EL (cell line): ENCODE results near the gene AKNAD1.

Experiments used
- DNase-seq: peaks from one replicate; pipeline ENCODE4 v3.0.0-alpha.2; 2016

AKNAD1 gene

DNA sequence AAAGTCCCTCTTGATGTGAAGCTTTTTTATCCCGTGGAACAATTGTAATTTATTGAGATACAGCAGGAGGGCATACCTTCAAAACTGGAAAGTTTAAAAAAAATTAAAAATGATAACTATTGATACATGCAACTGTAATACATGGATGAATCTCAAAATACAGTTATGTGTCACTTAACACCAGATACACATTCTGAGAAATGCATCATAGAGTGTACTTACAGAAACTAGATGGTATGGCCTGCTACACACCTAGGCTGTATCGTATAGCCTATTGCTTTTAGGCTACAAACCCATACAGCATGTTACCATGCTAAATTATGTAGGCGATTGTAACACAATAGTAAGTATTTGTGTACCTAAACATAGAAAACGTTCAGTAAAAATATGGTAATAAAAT lies 7.1 kb upstream of the AKNAD1 start:
- DNase-seq, result no peak

DNA sequence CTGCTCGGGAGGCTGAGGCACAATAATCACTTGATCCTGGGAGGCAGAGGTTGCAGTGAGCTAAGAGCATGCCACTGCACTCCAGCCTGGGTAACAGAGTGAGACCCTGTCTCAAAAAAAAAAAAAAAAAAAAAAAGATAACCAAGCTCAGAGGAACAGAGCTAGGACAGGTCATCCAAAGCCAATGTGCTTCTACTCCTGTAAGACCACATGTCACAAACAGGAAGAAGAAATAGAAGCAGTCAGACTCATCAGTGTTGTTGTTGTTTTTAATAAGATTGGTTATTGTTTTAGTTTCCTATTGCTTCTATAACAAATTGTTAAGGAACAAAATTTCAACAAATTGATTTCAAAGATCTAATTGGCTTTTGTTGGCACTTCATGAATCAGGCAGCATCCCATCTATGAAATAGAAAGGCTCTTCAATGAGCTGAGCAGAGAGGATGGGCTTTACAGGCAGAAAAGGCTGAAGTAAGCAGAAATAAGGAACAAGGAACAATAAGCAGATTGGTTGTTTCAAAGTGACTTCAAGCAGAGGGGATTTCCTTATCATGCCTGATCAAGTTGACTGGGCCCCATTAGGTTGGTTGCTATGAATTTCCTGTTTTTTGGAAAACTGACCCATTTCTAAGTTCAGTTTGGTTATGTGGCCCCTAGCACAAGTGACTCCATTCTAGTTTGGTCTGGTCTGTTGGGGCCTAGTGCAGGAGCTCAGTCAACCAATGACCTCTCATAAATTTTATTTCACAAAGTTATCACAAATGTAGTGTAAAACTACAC lies 6.0 kb upstream of the AKNAD1 start:
- no peak for DNase-seq

DNA sequence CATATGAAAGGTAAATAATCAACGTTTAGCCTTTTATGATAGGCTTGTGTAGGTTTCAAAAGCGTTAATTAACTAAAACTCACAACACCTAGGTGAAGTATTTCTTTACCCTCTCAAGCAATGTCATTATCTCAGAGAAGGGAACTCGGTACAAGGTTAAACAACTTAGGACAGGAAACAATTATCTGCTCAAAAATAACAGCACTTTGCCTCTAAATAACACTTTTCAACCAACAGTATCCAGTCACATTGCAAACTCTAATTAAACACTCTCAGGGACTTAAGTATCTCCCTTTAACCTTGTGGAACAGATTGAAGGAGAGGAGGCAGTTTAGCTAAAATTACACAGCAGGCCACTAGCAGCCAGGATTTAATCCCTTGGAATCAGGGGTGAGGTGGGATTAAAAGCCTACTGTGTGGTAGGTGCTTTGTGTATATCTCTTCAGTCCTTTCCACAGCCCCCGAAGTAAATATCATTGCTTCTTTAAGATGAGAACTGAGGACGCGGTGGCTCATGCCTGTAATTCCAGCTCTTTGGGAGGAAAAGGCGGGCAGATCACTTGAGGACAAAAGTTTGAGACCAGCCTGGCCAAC lies 5.2 kb upstream of the AKNAD1 start:
- no peak for DNase-seq

DNA sequence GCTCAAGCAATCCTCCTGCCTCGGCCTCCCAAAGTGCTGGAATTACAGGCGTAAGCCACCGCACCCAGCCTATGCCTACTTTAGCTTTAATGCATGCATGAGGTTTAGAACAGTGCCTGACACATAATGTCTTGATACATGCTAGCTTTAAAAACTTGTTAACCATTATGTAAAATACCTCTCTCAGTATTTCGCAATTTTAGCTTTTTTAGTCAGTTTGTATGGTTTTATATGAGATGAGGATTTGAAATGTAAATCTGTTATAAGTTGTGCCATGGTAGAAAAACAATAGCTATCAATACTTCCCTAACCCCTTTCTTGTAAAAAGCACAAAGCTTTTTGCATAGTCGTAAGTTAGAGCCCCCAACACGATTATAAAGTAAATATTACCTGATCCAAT lies 4.7 kb upstream of the AKNAD1 start:
- DNase-seq, result no peak

DNA sequence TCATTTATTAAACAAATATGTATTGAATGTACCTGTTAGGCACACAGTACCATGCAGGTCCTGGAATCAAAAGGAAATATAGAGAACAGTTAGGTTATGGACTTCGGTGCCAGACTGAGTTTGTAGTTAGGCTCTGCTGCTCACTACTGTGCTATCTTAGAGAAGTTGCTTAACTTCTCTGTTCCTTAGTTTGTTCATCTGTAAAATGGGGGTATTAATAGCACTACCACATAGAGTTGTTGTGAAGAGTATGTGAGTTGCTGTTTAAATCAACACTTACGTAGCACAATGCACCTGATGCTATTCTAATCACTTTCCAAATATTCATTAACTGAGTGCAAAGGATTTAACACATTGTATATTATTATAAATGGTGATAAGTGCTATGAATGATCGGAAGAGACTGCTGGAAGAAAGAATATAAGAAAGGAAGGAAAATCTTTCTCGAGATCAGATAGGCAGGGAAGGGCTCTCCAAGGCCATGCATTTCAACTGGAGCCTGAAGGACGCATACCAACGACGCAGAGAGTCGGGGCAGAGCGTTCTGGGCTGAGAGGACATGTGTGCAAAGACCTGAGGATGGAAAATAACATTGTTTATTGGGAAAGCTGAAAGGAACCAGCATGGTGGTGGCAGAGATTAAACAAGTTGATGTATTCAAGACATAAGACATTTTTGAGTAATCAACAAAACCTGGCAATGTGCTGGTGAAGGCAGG lies 3.5 kb upstream of the AKNAD1 start:
- no peak for DNase-seq

DNA sequence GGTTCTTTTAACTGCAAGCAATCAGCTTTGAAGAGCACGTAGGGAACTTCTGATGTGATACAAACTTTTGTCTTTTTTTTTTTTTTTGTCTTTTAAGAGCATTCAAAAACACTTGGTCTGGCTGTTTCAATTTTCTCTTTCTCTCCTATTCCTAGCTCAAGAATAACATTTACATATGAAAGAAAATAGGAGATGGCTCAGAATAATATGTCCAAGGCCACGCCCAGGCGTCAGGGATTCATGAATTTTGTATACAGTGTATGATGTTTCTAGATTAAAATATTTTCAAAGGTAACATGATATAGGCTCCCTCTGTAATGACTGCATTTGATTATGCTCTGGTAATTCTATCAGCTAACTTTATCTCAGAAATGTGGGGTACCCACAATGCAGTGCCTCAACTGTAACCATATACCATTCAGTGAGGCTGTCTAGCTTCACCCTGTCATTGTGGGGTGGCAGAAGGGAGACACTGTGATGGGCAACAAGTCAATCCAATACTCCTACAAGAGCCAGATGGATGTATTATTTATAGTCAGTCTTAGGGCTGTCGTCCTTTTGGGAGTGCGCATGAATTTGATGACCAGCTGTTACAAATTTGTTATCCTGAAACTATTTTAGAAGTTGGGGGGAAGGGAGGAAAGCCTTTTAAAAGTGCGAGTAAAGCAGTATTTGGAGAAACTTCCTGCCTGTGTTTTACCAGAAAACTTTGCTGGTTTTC lies 1.5 kb upstream of the AKNAD1 start:
- no peak for DNase-seq

DNA sequence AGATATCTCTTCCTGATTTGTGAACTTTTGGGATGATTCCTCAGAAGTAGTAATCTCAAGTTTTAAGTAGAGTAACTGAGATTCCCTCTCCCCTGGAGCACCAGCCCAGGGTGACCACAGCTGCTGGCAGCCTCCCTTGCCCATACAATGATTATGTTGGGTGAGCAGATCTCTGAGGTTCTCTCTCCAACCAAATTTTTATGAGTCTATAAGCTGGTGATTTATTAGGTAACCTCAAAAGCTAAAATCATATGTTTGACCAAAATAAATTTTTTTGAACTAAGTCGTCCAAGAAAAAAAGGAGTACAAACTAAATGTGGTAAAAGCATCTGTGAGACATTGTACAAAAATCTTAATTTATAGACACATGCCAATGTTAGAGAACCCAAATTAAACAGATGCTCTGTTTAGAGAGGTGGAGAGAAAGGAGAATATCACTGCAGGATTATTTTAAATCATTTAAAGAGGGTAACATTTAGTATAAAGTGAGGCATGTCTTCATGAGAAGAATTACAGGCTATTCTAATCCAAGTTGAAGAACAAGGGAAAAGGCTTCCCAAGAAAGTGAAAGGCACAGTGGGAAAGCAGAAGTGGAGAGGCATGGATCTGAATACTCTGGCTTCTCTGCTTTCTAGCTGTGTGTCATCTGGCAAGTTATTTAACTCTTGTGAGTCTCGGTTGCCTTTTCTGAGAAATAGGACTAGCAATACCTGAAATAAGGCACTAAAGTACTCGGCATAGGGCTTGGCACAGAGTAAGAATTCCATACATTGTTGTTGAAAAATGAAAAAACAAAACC lies 2.5 kb downstream of the AKNAD1 start:
- DNase-seq, result peak; percentile 46

DNA sequence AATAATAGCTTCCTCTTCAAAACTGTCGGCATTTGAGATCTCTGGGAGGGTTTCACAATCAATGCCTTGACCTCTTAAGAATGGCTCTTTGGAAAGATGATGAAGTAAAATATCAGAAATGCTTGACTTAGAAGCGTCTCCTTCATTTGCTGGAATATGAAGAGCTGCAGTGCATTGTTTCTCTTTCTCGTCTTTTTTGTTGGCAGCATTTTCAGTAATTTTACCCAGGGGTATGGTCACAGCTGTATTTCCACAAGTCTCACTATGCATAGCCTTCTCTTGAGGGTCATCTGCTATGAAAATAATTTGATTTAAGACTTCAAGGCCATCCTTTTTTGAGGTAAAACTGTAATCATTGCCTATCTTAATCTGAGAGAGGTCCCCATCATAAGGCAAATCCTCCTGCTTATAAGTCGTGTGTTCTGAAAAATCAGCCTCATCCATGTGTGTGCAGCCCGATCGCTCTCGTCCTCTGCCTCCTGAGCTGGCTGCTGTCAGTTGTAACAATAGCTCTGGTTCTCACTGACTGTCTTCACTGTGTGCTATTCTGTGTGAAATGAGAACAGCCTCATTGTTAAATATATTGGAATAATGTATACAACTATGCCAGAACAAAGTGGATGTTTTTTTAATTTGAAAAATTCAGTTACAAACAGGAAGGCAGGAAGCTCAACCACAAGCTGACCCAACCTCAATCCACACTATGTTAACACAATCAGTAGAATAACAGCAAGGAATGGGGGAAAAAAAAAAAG lies 4.5 kb downstream of the AKNAD1 start:
- no peak for DNase-seq

DNA sequence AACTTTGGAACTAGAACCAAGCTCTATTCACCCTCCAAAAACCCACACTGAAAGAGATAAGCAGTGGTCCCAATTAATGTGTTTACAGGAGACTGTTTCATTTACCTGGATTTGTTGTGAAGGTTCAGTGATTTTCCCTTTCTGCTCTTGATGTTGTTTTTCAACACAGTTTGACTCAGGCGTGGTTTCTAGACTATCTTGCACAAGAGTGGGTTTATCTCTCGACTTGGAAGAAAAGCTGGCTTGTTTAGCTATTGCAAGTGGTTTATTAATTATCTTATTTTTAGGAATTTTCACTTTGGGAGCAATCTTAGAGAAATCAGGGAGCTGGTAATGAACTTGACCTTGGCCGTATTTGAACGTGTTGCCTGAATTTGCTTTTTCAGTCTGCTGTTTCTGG lies 5.3 kb downstream of the AKNAD1 start:
- DNase-seq, result no peak

DNA sequence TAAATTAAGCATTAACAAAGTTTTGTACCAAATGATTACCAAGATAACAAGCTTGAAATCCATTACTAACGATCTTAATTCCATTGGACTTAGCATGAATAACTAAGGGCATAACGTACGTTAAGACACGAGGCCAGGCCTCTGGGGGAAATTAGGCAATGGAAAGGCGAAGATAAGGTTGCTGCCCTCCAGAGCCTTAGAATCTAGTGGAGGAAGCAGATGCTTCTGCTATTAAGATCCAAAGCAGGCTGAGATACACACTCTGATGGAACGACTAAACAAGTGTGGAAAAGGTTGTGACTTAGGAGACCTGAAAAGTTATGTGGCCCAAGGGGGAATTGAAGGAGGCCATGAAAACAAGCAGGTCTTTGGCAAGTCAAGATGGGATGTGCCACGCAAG lies 6.0 kb downstream of the AKNAD1 start:
- DNase-seq, result no peak

DNA sequence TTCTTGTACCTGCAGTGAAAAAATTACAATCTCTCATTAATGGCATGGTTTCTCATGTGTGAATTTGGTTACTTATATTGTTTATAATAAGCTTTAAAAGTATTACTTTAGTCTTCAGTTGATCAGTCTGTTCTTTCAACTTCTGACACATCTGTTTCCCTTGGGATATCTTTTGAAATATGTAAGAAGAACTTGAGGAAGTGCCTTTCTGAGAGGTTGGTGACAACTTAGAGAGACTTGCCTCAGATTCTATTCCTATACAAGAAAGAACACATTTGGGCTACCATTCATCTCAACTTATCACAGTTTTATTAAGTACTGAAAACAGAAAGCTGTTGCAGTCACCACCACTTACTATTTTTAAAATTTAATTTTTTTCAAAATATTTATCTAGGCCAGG lies 8.1 kb downstream of the AKNAD1 start:
- DNase-seq, result no peak

DNA sequence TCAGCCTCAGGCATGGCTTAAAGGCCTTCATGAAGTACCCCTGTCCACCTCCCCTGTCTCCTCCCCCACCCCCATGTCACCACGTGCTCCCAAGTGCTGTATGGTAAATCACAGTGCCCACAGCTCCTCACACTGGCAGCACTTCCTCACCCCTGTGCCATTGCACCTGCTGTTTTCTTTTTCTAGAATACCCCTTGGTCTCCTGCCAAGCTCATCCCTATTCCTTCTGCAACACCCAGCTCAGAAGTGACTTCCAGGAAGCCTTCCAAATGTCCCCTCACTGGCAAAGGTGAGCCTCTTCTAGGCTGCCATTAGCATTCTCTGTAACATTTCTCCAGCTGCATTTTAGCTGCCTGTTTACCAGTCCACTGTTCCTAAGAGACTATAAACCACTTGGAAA lies 9.4 kb downstream of the AKNAD1 start:
- no peak for DNase-seq

DNA sequence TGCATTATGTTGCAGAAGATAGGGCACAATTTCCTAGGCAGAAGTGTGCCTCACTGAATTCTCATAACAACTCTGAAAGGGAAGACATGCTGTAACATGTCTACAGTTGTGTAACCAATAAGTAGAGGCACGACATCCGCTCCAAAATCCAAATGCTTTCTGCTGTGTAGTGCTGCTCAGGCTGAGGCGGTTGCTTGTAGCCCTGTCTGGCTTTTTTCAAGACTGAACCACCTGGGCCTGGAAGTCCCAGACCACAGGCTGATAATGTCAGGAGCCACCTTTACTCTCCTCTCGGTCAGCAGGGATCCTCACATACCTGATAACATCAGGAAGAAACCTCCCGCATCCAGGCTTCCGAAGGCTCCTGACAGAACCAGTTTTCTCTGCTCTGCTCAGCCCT lies 10.9 kb downstream of the AKNAD1 start:
- no peak for DNase-seq

DNA sequence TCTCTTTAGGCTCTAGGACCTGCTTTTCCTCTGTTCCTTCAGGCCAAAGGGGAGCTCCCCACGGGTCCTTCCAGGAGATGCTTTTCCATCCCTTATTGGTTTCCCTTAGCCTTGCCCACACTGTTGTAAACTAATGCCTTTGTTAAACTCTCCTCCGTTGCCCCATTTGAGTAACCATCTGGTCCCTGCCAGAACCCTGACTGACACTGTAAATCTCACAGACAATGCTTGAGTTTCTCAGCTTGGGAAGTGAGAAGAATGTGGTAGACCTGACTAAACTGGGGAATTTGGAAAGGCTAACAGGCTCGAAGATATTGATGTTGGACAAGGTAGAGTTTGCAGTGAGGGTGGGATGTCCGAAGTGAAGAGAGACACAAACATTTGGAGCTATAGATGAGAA lies 11.4 kb downstream of the AKNAD1 start:
- DNase-seq, result no peak

DNA sequence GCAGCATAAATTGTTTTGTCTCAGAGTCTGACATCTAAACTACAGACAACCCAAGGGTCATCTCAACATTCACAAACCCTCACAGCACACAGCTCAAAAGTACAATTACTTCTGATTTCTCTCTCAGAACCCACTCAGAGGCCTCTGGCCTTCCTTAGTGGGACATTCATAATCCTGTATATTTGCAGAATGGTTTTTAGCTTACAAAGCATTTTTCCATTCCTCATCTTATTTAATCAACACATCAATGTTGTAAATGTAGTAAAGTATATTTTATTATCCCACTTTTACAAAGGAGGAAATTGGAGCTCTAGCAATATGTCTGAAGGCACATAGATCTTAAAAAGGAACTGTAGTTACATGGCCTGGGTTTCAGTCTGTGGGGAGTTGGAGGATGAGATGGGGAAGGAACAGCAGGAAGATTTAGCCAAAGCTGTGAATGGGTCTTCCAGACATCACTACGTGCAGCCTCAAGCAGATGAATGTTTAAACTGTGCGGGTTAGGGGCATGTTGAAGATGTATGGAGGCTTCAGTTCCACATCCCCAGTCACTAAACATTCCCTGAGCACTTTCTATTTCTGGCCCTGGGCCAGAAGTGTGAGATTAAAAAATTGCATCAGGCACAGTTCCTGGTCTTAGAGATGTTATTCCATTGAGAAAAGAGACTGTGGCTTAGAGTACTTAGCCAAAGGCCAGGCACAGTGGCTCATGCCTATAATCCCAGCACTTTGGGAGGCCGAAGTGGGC lies 13.3 kb downstream of the AKNAD1 start:
- no peak for DNase-seq

DNA sequence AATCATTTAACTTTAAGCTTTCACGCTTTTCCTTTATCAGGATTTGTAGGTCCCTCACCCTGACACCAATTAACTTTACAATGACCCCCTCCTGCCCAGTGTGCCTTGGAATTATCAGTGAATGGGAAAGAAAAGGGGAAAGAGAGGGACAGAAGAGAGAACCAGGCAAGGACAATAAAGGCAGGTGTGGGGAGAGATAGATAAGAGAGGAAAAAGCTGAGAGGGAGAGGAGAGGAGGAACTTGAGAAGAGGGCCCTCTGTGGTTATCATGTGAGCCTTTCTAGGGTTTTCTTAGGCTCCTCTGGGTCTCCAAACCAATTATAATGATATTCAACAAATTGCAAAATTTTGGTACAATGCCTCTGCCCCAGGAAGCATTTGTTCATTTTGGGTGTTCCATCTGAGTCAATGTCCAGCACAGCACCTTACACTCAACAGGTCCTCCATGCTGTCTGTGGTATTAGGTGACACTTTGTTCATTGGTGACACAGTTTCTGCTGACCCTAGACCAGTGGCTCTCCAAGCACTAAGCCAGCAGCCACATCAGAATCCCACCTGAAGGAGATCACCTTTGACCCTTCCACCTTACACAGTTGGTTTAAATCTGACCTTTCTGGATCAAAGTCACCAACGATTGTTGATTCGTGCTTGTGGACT lies 14.2 kb downstream of the AKNAD1 start:
- DNase-seq, result no peak

DNA sequence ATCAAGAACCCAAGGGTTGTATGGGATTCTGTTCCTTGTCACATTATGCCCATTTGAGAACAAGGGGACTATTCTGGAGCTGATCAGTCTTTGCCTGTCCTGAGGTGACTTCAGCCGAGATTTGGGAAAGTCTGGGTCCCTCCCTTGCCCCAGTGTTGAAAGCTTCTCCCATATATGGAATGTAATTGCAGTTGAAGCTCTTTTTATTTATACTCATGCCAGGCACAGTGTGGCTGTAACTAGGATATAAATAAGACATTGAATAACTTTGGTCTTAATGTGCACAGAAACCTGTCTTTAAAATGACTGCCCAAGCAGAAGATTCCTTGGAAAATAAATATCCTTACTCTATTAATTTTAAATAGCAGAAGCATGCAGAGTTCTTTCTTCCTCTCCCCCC lies 15.2 kb downstream of the AKNAD1 start:
- DNase-seq, result no peak

DNA sequence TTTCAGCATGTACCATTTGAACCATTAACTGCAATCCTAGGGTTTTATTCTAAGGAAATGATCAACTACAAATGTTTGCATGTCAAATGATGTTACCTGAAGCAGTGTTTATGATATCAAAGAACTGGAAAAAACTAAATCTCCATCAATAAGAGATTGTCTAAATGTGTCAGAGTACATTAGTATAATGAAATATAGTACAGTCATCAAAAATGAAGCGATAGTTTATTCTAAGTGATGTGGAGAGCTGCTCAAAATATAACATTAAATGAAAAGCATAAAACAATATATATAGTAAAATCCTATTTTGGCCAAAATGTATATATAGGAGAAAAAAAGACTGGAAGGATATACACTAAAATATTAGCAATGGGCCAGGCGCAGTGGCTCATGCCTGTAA lies 24.0 kb downstream of the AKNAD1 start:
- no peak for DNase-seq

DNA sequence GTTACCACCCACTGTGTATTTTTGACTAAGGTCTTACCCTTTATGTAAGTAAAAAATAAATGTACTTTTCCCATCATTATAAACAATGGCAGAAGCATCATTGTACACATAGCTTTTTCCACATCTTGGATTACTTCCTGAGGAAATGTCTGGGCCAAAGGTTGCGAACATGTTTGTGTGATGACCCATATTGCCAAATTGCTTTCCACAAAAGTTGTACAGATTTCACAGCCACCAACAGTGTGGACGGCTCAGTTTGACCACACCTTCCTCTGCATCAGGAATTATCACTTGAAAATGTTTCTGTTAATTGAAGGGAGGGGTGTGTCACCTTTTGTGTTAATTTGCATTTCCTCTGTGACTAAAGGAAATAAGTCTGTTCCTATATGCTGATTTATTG lies 25.7 kb downstream of the AKNAD1 start:
- DNase-seq, result peak; percentile 80

DNA sequence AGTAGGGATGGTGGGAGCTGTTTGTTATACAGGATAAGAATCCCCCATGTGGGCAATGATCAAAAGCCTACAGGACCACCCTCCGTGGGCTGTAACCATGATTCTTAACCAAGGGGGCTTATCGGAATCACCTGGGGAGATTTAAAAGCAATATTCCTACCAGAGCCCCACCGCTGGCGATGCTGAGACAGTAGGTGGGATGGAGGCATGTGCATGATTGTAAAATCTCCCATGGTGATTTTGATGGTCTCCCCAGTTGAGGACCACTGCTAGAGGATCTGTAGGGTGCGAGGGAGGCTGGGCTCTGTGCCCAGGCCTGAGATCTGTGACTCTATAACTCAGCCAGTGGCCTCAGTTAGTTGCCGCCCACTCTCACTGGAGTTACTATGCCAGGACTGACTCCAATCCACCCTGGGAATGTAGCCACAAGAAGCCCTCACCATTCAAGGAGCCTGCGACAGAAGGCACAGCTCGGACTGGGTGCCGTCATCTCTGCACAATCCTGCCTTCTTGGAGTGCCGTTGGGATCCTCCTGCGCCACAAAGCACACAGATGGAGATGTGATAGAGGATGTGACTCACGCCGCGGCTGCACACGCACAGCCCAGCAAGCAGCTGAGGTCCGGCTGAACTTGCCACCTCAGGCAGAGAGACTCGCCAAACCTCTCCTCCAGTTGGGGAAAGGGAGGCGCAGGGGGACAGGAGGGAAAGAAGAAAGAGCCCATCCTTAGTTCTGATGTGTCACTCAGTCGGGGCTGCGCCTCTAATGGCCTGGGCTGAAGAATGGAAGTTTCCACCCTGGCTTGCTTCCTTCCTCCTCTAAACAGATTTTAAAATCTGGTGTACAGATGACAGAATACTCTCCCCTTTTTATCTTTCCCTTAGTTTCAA lies 26.5 kb downstream of the AKNAD1 start:
- peak; percentile 99 for DNase-seq
